GM23338 (cell line): ENCODE measurements around the gene RIOX2. TPM values are rescaled to one million over a fixed set of nuclear protein-coding genes. Genes with fewer than 3 reads are reported as not detected.

Experiments used
- ATAC-seq: fragments of 200-7000 bp; cut with Tn5 transposase; 3 replicates; pipeline ENCODE4 v1.9.1; 2020
- DNase-seq: peaks from one replicate; pipeline ENCODE4 v3.0.0-alpha.2; 2015; ENCODE audit warnings: low spot score
- H2AFZ ChIP-seq: fragments of 200-600 bp; sonication (generic); 2 replicates; pipeline ENCODE4 v1.8.0; 2016; ENCODE audit warnings: antibody characterized with exemption, mild to moderate bottlenecking, moderate library complexity
- H3F3A ChIP-seq: fragments of 200-600 bp; sonication (generic); replicated peaks from 2 replicates; pipeline ENCODE4 v1.8.0; 2017; ENCODE audit warnings: antibody characterized with exemption, mixed run types, low read depth
- H3K27ac ChIP-seq: fragments of 200-600 bp; sonication (generic); 2 replicates; pipeline ENCODE4 v1.6.1; 2016; ENCODE audit warnings: low read depth
- H3K27me3 ChIP-seq: fragments of 200-600 bp; sonication (generic); 2 replicates; pipeline ENCODE4 v1.8.0; 2016; ENCODE audit warnings: mild to moderate bottlenecking, mixed run types, moderate library complexity; ENCODE audit not compliant: insufficient read depth
- H3K36me3 ChIP-seq: fragments of 200-600 bp; sonication (generic); 2 replicates; pipeline ENCODE4 v1.8.0; 2016; ENCODE audit warnings: mild to moderate bottlenecking; ENCODE audit not compliant: insufficient read depth
- H3K4me1 ChIP-seq: fragments of 200-600 bp; sonication (generic); 2 replicates; pipeline ENCODE4 v1.8.0; 2016; ENCODE audit warnings: mild to moderate bottlenecking, moderate library complexity; ENCODE audit not compliant: insufficient read depth
- H3K4me2 ChIP-seq: fragments of 200-600 bp; sonication (generic); 2 replicates; pipeline ENCODE4 v1.7.1; 2017; ENCODE audit warnings: mixed run types
- H3K4me3 ChIP-seq: fragments of 200-600 bp; sonication (generic); 2 replicates; pipeline ENCODE4 v1.6.1; 2016; ENCODE audit warnings: mixed run types
- H3K79me2 ChIP-seq: fragments of 200-600 bp; sonication (generic); replicated peaks from 2 replicates; pipeline ENCODE4 v1.8.0; 2017; ENCODE audit warnings: mild to moderate bottlenecking; ENCODE audit not compliant: insufficient read depth
- H3K9me2 ChIP-seq: fragments of 200-600 bp; sonication (generic); 2 replicates; pipeline ENCODE4 v1.8.0; 2017; ENCODE audit not compliant: insufficient read depth
- H4K20me1 ChIP-seq: fragments of 200-600 bp; sonication (generic); replicated peaks from 2 replicates; pipeline ENCODE4 v1.8.0; 2017; ENCODE audit warnings: mild to moderate bottlenecking; ENCODE audit not compliant: insufficient read depth
- H3K27ac Mint-ChIP-seq: 2 replicates; pipeline ENCODE4 v1.8.0; 2020; ENCODE audit warnings: inconsistent platforms, mild to moderate bottlenecking, moderate library complexity, mixed read lengths
- H3K27me3 Mint-ChIP-seq: 3 replicates; pipeline ENCODE4 v1.8.0; 2022; ENCODE audit warnings: low read depth, mild to moderate bottlenecking, moderate library complexity, mixed read lengths, inconsistent platforms; ENCODE audit not compliant: insufficient read depth, poor library complexity
- H3K36me3 Mint-ChIP-seq: 3 replicates; pipeline ENCODE4 v1.8.0; 2021; ENCODE audit warnings: low read depth, mild to moderate bottlenecking, inconsistent platforms, moderate library complexity, mixed read lengths
- H3K4me1 Mint-ChIP-seq: 3 replicates; pipeline ENCODE4 v1.8.0; 2020; ENCODE audit warnings: mild to moderate bottlenecking, inconsistent platforms, mixed read lengths
- H3K4me3 Mint-ChIP-seq: 3 replicates; pipeline ENCODE4 v1.8.0; 2021; ENCODE audit warnings: moderate library complexity, mild to moderate bottlenecking, inconsistent platforms, mixed read lengths
- H3K9me3 Mint-ChIP-seq: 3 replicates; pipeline ENCODE4 v1.8.0; 2020; ENCODE audit warnings: moderate library complexity, mild to moderate bottlenecking, inconsistent platforms, mixed read lengths
- ETS1 ChIP-seq: IDR thresholded peaks from 2 replicates; pipeline ENCODE4 v1.6.1; 2016; ENCODE audit warnings: antibody characterized with exemption
- JUNB ChIP-seq: IDR thresholded peaks from one replicate; pipeline ENCODE4 v1.6.1; 2016; ENCODE audit warnings: antibody characterized with exemption; ENCODE audit not compliant: unreplicated experiment
- REST ChIP-seq: IDR thresholded peaks from one replicate; pipeline ENCODE4 v1.6.1; 2018; ENCODE audit warnings: antibody characterized with exemption; ENCODE audit not compliant: unreplicated experiment
- ZNF462 ChIP-seq: fragments of 250-450 bp; sonication (Bioruptor Pico); IDR thresholded peaks from 2 replicates; pipeline ENCODE4 v1.5.0; 2020; ENCODE audit warnings: mild to moderate bottlenecking, moderate library complexity
- polyA plus RNA-seq: library from polyadenylated mRNA; unstranded; fragments of >200 nt; fragmentation: Nextera tagmentation; extraction: Ambion mirVana; gene quantifications from 2 replicates; pipeline ENCODE4 v1.2.1, GENCODE V29; 2016
- total RNA-seq: library from RNA; depleted of rRNA; stranded (reverse); fragments of >200 nt; shearing (Covaris generic); gene quantifications from 2 replicates; pipeline ENCODE4 v1.2.3, GENCODE V29; 2014

The RIOX2 gene
- total and polyA plus RNA-seq, 2 experiments from 2014 or later: 9.0 to 10.7 TPM

- no peak for ATAC-seq
- no peak overlapping the region for H3K4me3 Mint-ChIP-seq
Measured at GRCh38 chr3:97942801-97943546, 29.3 kb downstream of the RIOX2 start.

More at GRCh38 chr3:97942801-97943546, 29.3 kb downstream of the RIOX2 start:
- no peaks in the 10 kb centered on the region for H3K27me3 ChIP-seq
- H3K4me1 Mint-ChIP-seq: no peaks in the 10 kb centered on the region
- no peaks in the 10 kb centered on the region for H3K79me2 ChIP-seq
- no peaks in the 10 kb centered on the region for H4K20me1 ChIP-seq
- no peak for TF ChIP-seq REST
- TF ChIP-seq ETS1: no peak
- no peak for TF ChIP-seq JUNB
- no peak for TF ChIP-seq ZNF462 (CRISPR knock-in tag)
- DNase-seq: no peak
- no peaks in the 10 kb centered on the region for H3K9me2 ChIP-seq
- H3K36me3 Mint-ChIP-seq: peaks cover 17% of the 10 kb centered on the region; the same call in 2 of the 3 replicates
- peak overlapping the region; percentile 50; the same call in 1 of the 2 replicates for H3K27ac Mint-ChIP-seq
- H2AFZ ChIP-seq: no peak overlapping the region
- no peaks in the 10 kb centered on the region for H3F3A ChIP-seq
- H3K27ac ChIP-seq: no peak overlapping the region
- no peaks in the 10 kb centered on the region for H3K27me3 Mint-ChIP-seq
- no peaks in the 10 kb centered on the region; the same call in 2 of the 3 replicates for H3K9me3 Mint-ChIP-seq
- H3K4me3 ChIP-seq: no peak overlapping the region
- H3K4me2 ChIP-seq: no peak overlapping the region
- H3K36me3 ChIP-seq: peaks cover under 1% of the 10 kb centered on the region; the same call in 1 of the 2 replicates
- no peaks in the 10 kb centered on the region for H3K4me1 ChIP-seq
